Astrocyte of the cerebellum (primary cell): ENCODE measurements around the gene DNAJC16.
"Not testable (repeated sequence)": the region's sequence is repeated elsewhere in the genome, so short reads cannot be mapped to it uniquely, and the experiment has no call there.

Experiments used
- DNase-seq: peaks from one replicate; pipeline ENCODE4 v3.0.0-alpha.2; 2011; ENCODE audit warnings: low read depth
- H3K4me3 ChIP-seq: 2 replicates; pipeline ENCODE4 v1.5.1; 2011; ENCODE audit warnings: mild to moderate bottlenecking, low read depth, low read length, moderate library complexity
- CTCF ChIP-seq: IDR thresholded peaks from 2 replicates; pipeline ENCODE4 v1.5.1; 2012; ENCODE audit warnings: low read length, low read depth, moderate library complexity, mild to moderate bottlenecking; ENCODE audit errors: missing control alignments
- in situ Hi-C: cut with HindIII; loops from 2 replicates; pipeline ENCODE4 v1.10.0; 2017; ENCODE audit warnings: low sequenced_read_pairs

The DNAJC16 gene

GRCh38 chr1:15526490-15527339 is at the start of gene DNAJC16:
Gene DNAJC16, plus strand, starts transcription at chr1:15526848. Its CDS starts 2,258 bp downstream, at chr1:15529106.
- in situ Hi-C loops = no loop called here
- TF ChIP-seq CTCF = peak; percentile 44
- H3K4me3 ChIP-seq = peak within 1 kb of the TSS; percentile 88
- peak; percentile 100 for DNase-seq

DNA sequence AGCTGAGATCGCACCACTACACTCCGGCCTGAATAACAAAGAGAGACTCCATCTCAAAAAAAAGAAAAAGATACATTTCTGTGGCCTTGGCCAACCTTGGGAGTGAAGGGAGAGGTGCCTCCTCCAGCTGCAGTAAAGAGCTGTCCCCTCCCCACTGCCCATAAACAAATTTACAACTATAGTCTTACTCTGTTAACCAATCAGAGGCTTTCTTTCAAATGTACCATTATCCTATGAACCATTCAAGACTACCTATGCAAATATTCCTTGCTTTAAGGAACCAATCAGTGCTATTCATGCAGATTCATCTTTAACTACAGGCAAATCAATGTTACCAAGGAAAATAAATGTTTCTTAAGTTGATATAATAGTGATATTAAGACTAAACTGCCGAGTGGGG is 49.7 kb upstream of the DNAJC16 start:
- in situ Hi-C loops = no loop called here
- no peak overlapping the region for H3K4me3 ChIP-seq
- no peak for TF ChIP-seq CTCF
- no peak for DNase-seq

- TF ChIP-seq CTCF = no peak
- DNase-seq = no peak
- in situ Hi-C loops = no loop called here
- H3K4me3 ChIP-seq = no peak overlapping the region
Observed at GRCh38 chr1:15477646-15478212, 48.9 kb upstream of the DNAJC16 start.

GRCh38 chr1:15479654-15480347 is 46.8 kb upstream of the DNAJC16 start:
- in situ Hi-C loops = no loop called here
- no peak for DNase-seq
- no peak for TF ChIP-seq CTCF
- no peak overlapping the region for H3K4me3 ChIP-seq

DNA sequence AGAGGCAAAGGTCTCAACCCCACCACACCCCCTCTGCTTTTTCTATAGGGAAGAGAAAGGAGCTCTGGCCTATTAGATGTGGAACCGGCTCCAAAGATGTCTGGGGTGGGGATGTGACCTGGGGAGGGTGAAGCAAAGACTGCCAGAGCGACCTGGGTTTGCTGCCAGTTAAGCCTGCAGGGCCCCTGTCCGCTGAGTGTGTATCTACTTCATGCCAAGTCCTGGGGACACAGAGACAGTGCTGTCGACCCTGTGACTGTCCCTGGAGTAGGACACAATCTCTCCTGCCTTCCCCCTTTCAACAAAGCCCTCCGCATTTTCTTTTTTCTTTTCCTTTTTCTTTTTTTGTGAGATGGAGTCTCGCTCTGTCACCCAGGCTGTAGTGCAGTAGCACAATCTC is 44.2 kb upstream of the DNAJC16 start:
- DNase-seq, H3K4me3 ChIP-seq, in situ Hi-C loops: not testable (repeated sequence)

- not testable (repeated sequence) for DNase-seq
Observed at GRCh38 chr1:15482983-15483543, 43.6 kb upstream of the DNAJC16 start.

DNA sequence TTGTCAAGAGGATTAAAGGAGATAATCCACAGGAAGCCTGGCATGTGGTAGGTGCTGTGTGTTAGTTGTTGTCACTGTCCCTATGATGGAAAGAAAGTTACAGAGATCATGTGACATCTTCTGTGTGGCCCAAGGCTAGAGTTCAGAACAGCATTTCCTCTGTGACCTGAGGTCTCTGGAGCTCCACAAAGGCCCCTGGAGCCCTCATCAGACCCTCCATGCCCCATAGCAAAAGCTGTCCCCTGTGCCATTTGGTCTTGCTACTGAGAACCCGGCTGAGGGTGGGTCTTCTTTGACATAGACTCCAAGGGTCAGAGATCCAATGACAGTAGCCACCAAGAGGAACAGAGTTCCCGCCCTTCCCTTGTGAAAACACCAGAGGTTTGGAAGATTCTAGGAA is 42.7 kb upstream of the DNAJC16 start:
- no peak for TF ChIP-seq CTCF
- in situ Hi-C loops = no loop called here

More at GRCh38 chr1:15482983-15483543, 43.6 kb upstream of the DNAJC16 start:
- in situ Hi-C loops, H3K4me3 ChIP-seq: not testable (repeated sequence)

GRCh38 chr1:15484443-15484842 is 42.2 kb upstream of the DNAJC16 start:
- in situ Hi-C loops, DNase-seq, H3K4me3 ChIP-seq: not testable (repeated sequence)

More for the DNA sequence above, 42.7 kb upstream of the DNAJC16 start:
- no peak for DNase-seq
- H3K4me3 ChIP-seq = no peak overlapping the region
